Activated B cell treated with CpG ODN at 0.5 μM for 24 hours (primary cell): Measurements from ENCODE around the gene MYO1C. TPM values are rescaled to one million over a fixed set of nuclear protein-coding genes. Genes with fewer than 3 reads are reported as not detected.

Experiments used
- ATAC-seq: fragments of 200-7000 bp; cut with Tn5 transposase; one replicate; pipeline ENCODE4 v1.10.0; 2021; ENCODE audit warnings: low read depth, mild to moderate bottlenecking, moderate library complexity
- CTCF ChIA-PET: fragments of 350-600 bp; sonication (Branson Sonifier 250); formaldehyde crosslinking; loops from one replicate; lab custom pipeline; 2021; ENCODE audit warnings: antibody characterized with exemption; lab: Charles Lee
- POLR2A ChIA-PET: fragments of 350-600 bp; sonication (Branson Sonifier 250); formaldehyde crosslinking; loops from one replicate; lab custom pipeline; 2021; ENCODE audit warnings: antibody characterized with exemption; lab: Charles Lee
- DNase-seq: peaks from one replicate; pipeline ENCODE4 v3.0.0; 2022
- H3K27ac Mint-ChIP-seq: one replicate; pipeline ENCODE4 v1.8.0; 2020; ENCODE audit warnings: mixed read lengths
- H3K27me3 Mint-ChIP-seq: one replicate; pipeline ENCODE4 v1.8.0; 2021; ENCODE audit warnings: mixed read lengths
- H3K36me3 Mint-ChIP-seq: one replicate; pipeline ENCODE4 v1.8.0; 2021; ENCODE audit warnings: low read depth, mixed read lengths
- H3K4me1 Mint-ChIP-seq: one replicate; pipeline ENCODE4 v1.8.0; 2021; ENCODE audit warnings: mixed read lengths
- H3K4me3 Mint-ChIP-seq: one replicate; pipeline ENCODE4 v1.8.0; 2020; ENCODE audit warnings: mild to moderate bottlenecking, mixed read lengths
- H3K9me3 Mint-ChIP-seq: one replicate; pipeline ENCODE4 v1.8.0; 2020; ENCODE audit warnings: mixed read lengths
- CTCF ChIP-seq: fragments of 200-600 bp; IDR thresholded peaks from one replicate; pipeline ENCODE4 v1.8.0; 2022; ENCODE audit warnings: antibody characterized with exemption, mild to moderate bottlenecking
- intact Hi-C: fragments of 100-400 bp; cut with micrococcal nuclease; formaldehyde crosslinking; loops from one replicate; pipeline ENCODE4 v1.15.1; 2024
- total RNA-seq: library from RNA; stranded (reverse); gene quantifications from 2 replicates; pipeline ENCODE4 v1.2.3, GENCODE V29; 2022

Gene MYO1C
- total RNA-seq, 1 donor from 2014 or later: 190 TPM

DNA sequence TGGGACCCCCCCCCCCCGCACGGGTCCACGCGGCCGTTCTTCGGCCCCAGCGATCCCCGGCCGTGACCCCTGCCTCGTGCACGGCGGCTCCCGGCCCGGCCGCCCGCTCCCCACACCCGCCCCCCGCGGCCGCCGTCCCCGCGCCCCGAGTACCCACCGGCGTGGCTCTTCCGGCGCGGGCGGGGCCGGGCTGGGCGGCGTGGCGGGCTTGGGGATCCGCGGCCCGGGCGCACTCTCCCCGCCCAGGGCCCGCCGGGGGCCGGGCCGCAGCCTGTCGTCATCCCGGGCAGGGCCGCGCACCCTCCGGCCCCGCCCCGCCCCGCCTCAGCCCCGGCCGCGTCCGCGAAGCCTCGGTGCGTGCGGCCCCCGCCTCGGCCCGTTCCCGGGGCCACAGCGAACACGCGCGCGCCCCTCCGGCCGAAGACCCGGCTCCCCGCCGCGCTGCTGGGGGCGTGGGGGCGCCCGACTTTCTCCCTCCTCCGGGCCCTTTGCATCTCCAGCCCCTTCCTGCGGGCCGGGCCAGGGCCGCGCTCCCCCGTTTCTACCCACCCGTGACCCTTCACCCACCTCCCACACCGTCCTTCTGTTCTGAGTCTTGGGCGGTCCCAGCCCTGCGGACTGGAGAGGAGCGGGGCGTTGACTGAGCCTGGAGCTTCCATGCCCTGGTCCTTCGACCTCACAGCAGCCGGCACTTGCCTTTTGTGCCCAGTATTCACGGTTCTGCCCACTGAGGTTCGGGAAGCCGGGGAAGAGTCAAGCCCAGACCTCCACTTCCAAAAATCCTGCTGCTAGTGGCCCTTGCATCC, 840 bp downstream of the MYO1C start:
- no peak for TF ChIP-seq CTCF
- H3K4me1 Mint-ChIP-seq: peaks cover 46% of the 10 kb centered on the region
- ATAC-seq (peak; percentile 42), DNase-seq (peak; percentile 66)
- H3K27me3 Mint-ChIP-seq: no peaks in the 10 kb centered on the region
- H3K27ac Mint-ChIP-seq: peak overlapping the region; percentile 56
- ChIA-PET CTCF (interaction anchor here (1.4 to 1.6 kb wide), 2 partner anchors 24 to 126 kb away, joined by 4 to 8 read pairs; partner anchors contain the start of gene INPP5K), POLR2A (interaction anchor here (0.6 to 1.4 kb wide), 10 partner anchors 11 to 137 kb away, joined by 3 to 5 read pairs (median 3); partner anchors contain the start of genes INPP5K, SLC43A2 and YWHAE)
- H3K4me3 Mint-ChIP-seq: peak overlapping the region; percentile 87
- intact Hi-C loops: loop anchor here (2.0 kb wide), 1 partner anchor 71 kb away; the partner anchor contains the start of gene PITPNA
- H3K36me3 Mint-ChIP-seq: peaks cover 13% of the 10 kb centered on the region
- no peaks in the 10 kb centered on the region for H3K9me3 Mint-ChIP-seq

- H3K4me1 Mint-ChIP-seq: peaks cover 49% of the 10 kb centered on the region
- POLR2A ChIA-PET: interaction anchor here (0.6 to 1.1 kb wide), 4 partner anchors 13 to 91 kb away, joined by 3 to 4 read pairs (median 3); partner anchors contain the start of gene YWHAE
These were observed 1.6 kb downstream of the MYO1C start for GRCh38 chr17:1490643-1491442.

GRCh38 chr17:1488826-1489270, 3.6 kb downstream of the MYO1C start:
- peak overlapping the region; percentile 76 for H3K4me3 Mint-ChIP-seq
- peaks cover 12% of the 10 kb centered on the region for H3K36me3 Mint-ChIP-seq
- intact Hi-C loops: loop anchor here (1.0 kb wide), 3 partner anchors 27 to 124 kb away; partner anchors contain the start of gene INPP5K
- peak overlapping the region; percentile 24 for H3K27ac Mint-ChIP-seq
- DNase-seq (no peak), ATAC-seq (no peak)
- H3K27me3 Mint-ChIP-seq: no peaks in the 10 kb centered on the region
- ChIA-PET POLR2A (interaction anchor here (0.9 to 3.6 kb wide), 7 partner anchors 9 to 89 kb away, joined by 3 to 24 read pairs (median 10); partner anchors contain the start of genes CRK and YWHAE), CTCF (interaction anchor here (2.1 kb wide), 1 partner anchor 27 kb away, joined by 12 read pairs; the partner anchor contains the start of gene INPP5K)
- peaks cover 60% of the 10 kb centered on the region for H3K4me1 Mint-ChIP-seq
- no peaks in the 10 kb centered on the region for H3K9me3 Mint-ChIP-seq
- no peak for TF ChIP-seq CTCF

More at GRCh38 chr17:1490643-1491442, 1.6 kb downstream of the MYO1C start:
- Mint-ChIP-seq H3K27ac (peak overlapping the region; percentile 80), H3K4me3 (peak overlapping the region; percentile 84), H3K9me3 (no peaks in the 10 kb centered on the region), H3K27me3 (no peaks in the 10 kb centered on the region), H3K36me3 (peaks cover 10% of the 10 kb centered on the region)
- CTCF ChIA-PET: no interaction called here
- peak; percentile 68 for DNase-seq
- intact Hi-C loops: loop anchor here (2.0 kb wide), 1 partner anchor 72 kb away; the partner anchor contains the start of gene PITPNA
- no peak for TF ChIP-seq CTCF
- ATAC-seq: peak; percentile 47

- ChIA-PET CTCF (interaction anchor here (0.7 to 2.1 kb wide), 5 partner anchors 25 to 142 kb away, joined by 3 to 12 read pairs (median 4); partner anchors contain the start of gene INPP5K), POLR2A (interaction anchor here (0.5 to 3.6 kb wide), 17 partner anchors 10 to 602 kb away, joined by 3 to 24 read pairs (median 7); partner anchors contain the start of genes CRK, INPP5K, SLC43A2 and YWHAE)
- H3K27ac Mint-ChIP-seq: peak overlapping the region; percentile 83
- H3K4me3 Mint-ChIP-seq: peak overlapping the region; percentile 84
- peak; percentile 85 for DNase-seq
- H3K4me1 Mint-ChIP-seq: peaks cover 58% of the 10 kb centered on the region
- H3K27me3 Mint-ChIP-seq: no peaks in the 10 kb centered on the region
- no peak for TF ChIP-seq CTCF
- peaks cover 17% of the 10 kb centered on the region for H3K36me3 Mint-ChIP-seq
- no peaks in the 10 kb centered on the region for H3K9me3 Mint-ChIP-seq
- intact Hi-C loops: loop anchor here (1.0 to 2.0 kb wide), 5 partner anchors 28 to 913 kb away; partner anchors contain the start of genes CRK, INPP5K and MNT
- peak; percentile 19 for ATAC-seq
These were observed 4.3 kb downstream of the MYO1C start for GRCh38 chr17:1487939-1488825.
